GM23338 (cell line): ENCODE data around the gene ARHGEF40.

Experiments used
- CTCF ChIP-seq, 2 experiments: fragments of 200-600 bp in 1 of 2; sonication (generic) in 1 of 2; conservative IDR thresholded peaks; 2 replicates each; pipeline versions ENCODE4 v1.5.1 to v1.6.1; 2016 to 2017; ENCODE audit warnings: antibody characterized with exemption in 2 of 2, low read depth in 2 of 2, mild to moderate bottlenecking in 2 of 2, moderate library complexity in 1 of 2
- EZH2 ChIP-seq: fragments of 200-600 bp; sonication (generic); IDR thresholded peaks from one replicate; pipeline ENCODE4 v1.8.0; 2017; ENCODE audit warnings: antibody characterized with exemption, mild to moderate bottlenecking, low read depth; ENCODE audit not compliant: unreplicated experiment
- EZH2phosphoT487 ChIP-seq: fragments of 200-600 bp; sonication (generic); IDR thresholded peaks from one replicate; pipeline ENCODE4 v1.8.1; 2018; ENCODE audit warnings: antibody characterized with exemption; ENCODE audit not compliant: unreplicated experiment
- REST ChIP-seq: IDR thresholded peaks from one replicate; pipeline ENCODE4 v1.6.1; 2018; ENCODE audit warnings: antibody characterized with exemption; ENCODE audit not compliant: unreplicated experiment
- ZNF331 ChIP-seq: fragments of 250-450 bp; sonication (Bioruptor Pico); IDR thresholded peaks from 2 replicates; pipeline ENCODE4 v1.5.0; 2020; ENCODE audit warnings: low read depth, mild to moderate bottlenecking, moderate library complexity

GRCh38 chr14:21073921-21074320 lies 3.8 kb downstream of the ARHGEF40 start:
- TF ChIP-seq EZH2 (no peak), CTCF (conservative IDR thresholded peaks at IDR 0.05; ENCODE audit: low read depth in 2 of 2) (no peak), REST (no peak), EZH2phosphoT487 (no peak), ZNF331 (no peak)
